DOHH2 (cell line): ENCODE measurements around the gene MEGF8.

Experiments
- H3F3A ChIP-seq: fragments of 200-600 bp; sonication (generic), shearing (Covaris generic); 2 replicates; pipeline ENCODE4 v1.6.0; 2016; ENCODE audit warnings: antibody characterized with exemption, mild to moderate bottlenecking; ENCODE audit not compliant: control insufficient read depth, insufficient read depth
- H3K27ac ChIP-seq: fragments of 200-600 bp; sonication (generic); 2 replicates; pipeline ENCODE4 v1.5.1; 2014; ENCODE audit warnings: low read depth, mild to moderate bottlenecking, low read length, moderate library complexity
- H3K27me3 ChIP-seq: fragments of 200-600 bp; sonication (generic); 2 replicates; pipeline ENCODE4 v1.6.1; 2014; ENCODE audit warnings: mild to moderate bottlenecking, low read length, mixed read lengths; ENCODE audit not compliant: control insufficient read depth
- H3K36me3 ChIP-seq: fragments of 200-600 bp; sonication (generic); 2 replicates; pipeline ENCODE4 v1.6.1; 2014; ENCODE audit warnings: mild to moderate bottlenecking, low read length, moderate library complexity, mixed read lengths; ENCODE audit not compliant: control insufficient read depth
- H3K4me1 ChIP-seq: fragments of 200-600 bp; sonication (generic); 2 replicates; pipeline ENCODE4 v1.6.1; 2014; ENCODE audit warnings: mild to moderate bottlenecking, low read length, mixed read lengths; ENCODE audit not compliant: control insufficient read depth
- H3K4me2 ChIP-seq: fragments of 200-600 bp; sonication (generic); 2 replicates; pipeline ENCODE4 v1.6.0; 2014; ENCODE audit warnings: mild to moderate bottlenecking, low read length, moderate library complexity
- H3K4me3 ChIP-seq: fragments of 200-600 bp; sonication (generic); 2 replicates; pipeline ENCODE4 v1.5.1; 2014; ENCODE audit warnings: mild to moderate bottlenecking, low read length, mixed read lengths
- H3K79me2 ChIP-seq: fragments of 200-600 bp; sonication (generic); 2 replicates; pipeline ENCODE4 v1.6.1; 2014; ENCODE audit warnings: mild to moderate bottlenecking, low read length, mixed read lengths; ENCODE audit not compliant: control insufficient read depth
- H3K9me2 ChIP-seq: fragments of 200-600 bp; sonication (generic); replicated peaks from 2 replicates; pipeline ENCODE4 v1.6.1; 2014; ENCODE audit warnings: mild to moderate bottlenecking, low read length, mixed read lengths; ENCODE audit not compliant: control insufficient read depth
- H3K9me3 ChIP-seq: fragments of 200-600 bp; sonication (generic); 2 replicates; pipeline ENCODE4 v1.6.1; 2014; ENCODE audit warnings: antibody characterized with exemption, low read length, mixed read lengths; ENCODE audit not compliant: control insufficient read depth, insufficient read depth
- H4K20me1 ChIP-seq: fragments of 200-600 bp; sonication (generic); 2 replicates; pipeline ENCODE4 v1.6.0; 2014; ENCODE audit warnings: low read depth, mild to moderate bottlenecking, antibody characterized with exemption, low read length, moderate library complexity; ENCODE audit not compliant: control insufficient read depth, insufficient read depth
- EZH2phosphoT487 ChIP-seq: fragments of 200-600 bp; sonication (generic); IDR thresholded peaks from 2 replicates; pipeline ENCODE4 v1.6.1; 2017; ENCODE audit warnings: borderline replicate concordance, mild to moderate bottlenecking, antibody characterized with exemption, low read length, moderate library complexity, mixed read lengths
- TF ChIP-seq, protein P1 (sequence below): fragments of 200-600 bp; sonication (generic); IDR thresholded peaks from one replicate; pipeline ENCODE4 v1.5.1; 2014; ENCODE audit warnings: antibody characterized with exemption, mild to moderate bottlenecking, low read depth, low read length; ENCODE audit not compliant: poor library complexity, severe bottlenecking

The MEGF8 gene

DNA sequence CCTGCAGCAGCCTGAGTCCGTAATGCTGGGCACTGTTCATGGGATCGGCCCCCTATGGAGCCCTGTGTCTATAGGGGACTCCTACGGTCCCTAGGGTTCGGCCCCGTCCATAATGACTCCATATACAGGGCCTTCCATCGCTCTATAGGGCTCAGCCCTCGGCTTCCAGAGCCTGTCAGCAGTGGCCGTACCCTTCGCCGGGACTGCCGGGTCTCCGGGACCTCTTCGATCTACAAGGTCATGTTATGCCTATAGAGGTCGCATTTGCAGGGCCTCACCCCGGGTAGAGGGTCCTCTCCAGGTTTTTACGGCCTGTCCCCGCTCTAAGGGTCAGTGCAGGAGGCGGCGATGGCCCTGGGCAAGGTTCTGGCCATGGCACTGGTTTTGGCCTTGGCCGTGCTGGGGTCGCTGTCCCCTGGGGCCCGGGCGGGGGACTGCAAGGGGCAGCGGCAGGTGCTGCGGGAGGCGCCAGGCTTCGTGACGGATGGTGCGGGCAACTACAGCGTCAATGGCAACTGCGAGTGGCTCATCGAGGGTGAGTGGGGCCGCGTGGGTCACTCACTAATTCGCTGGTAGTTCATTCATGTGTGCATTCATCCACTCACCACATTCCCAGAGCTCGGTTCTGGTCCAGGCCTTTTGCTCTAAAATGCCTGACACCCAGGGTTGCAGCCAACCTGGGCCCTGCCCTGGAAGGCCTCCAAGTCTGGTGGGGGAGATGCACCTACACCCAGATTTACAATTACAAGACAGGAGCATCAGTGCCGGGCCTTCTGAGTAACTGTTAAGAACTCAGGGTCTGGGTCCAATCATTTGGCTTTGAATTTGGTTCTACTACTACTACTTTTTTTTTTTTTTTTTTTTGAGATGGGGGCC, 699 bp downstream of the MEGF8 start:
- peak overlapping the region; percentile 93 for H3K4me3 ChIP-seq
- H3K4me2 ChIP-seq = peak overlapping the region; percentile 79
- H3K9me2 ChIP-seq = no peaks in the 10 kb centered on the region
- H3K79me2 ChIP-seq = peaks cover 50% of the 10 kb centered on the region
- peaks cover 3% of the 10 kb centered on the region; the same call in 1 of the 2 replicates for H3F3A ChIP-seq
- peak overlapping the region; percentile 42 for H3K27ac ChIP-seq
- H3K9me3 ChIP-seq = no peaks in the 10 kb centered on the region
- no peak for TF ChIP-seq EZH2phosphoT487
- TF ChIP-seq, protein P1, sequence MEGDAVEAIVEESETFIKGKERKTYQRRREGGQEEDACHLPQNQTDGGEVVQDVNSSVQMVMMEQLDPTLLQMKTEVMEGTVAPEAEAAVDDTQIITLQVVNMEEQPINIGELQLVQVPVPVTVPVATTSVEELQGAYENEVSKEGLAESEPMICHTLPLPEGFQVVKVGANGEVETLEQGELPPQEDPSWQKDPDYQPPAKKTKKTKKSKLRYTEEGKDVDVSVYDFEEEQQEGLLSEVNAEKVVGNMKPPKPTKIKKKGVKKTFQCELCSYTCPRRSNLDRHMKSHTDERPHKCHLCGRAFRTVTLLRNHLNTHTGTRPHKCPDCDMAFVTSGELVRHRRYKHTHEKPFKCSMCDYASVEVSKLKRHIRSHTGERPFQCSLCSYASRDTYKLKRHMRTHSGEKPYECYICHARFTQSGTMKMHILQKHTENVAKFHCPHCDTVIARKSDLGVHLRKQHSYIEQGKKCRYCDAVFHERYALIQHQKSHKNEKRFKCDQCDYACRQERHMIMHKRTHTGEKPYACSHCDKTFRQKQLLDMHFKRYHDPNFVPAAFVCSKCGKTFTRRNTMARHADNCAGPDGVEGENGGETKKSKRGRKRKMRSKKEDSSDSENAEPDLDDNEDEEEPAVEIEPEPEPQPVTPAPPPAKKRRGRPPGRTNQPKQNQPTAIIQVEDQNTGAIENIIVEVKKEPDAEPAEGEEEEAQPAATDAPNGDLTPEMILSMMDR = peak; percentile 56
- H3K27me3 ChIP-seq = no peaks in the 10 kb centered on the region
- H3K36me3 ChIP-seq = peaks cover 4% of the 10 kb centered on the region
- peaks cover 27% of the 10 kb centered on the region for H3K4me1 ChIP-seq
- H4K20me1 ChIP-seq = 0 out of 2 replicates have a peak, but pooled peaks cover 4% of the 10 kb centered on the region

DNA sequence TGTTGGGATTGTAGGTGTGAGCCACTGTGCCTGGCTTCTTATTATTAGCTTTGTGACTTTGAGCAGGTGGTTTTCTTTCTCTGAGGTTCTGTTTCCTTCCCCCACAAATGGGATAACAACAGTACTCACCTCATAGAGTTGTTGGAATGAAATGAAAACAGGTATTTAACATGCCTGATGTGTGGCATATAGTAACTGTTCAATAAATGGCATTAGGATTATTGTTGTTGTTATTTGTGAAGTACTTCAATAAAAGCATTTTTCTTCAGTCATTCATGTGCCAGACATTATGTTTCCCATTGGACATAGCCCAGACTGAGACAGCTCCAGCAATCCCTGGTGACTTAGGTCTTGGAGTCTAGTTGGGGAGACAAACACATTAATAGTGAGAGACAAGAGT, 1.5 kb downstream of the MEGF8 start:
- Histone ChIP-seq H3K9me3 (no peaks in the 10 kb centered on the region), H3K36me3 (peaks cover 4% of the 10 kb centered on the region), H3K9me2 (no peaks in the 10 kb centered on the region), H3K79me2 (peaks cover 50% of the 10 kb centered on the region), H3K27me3 (no peaks in the 10 kb centered on the region), H3F3A (peaks cover 3% of the 10 kb centered on the region; the same call in 1 of the 2 replicates), H4K20me1 (0 out of 2 replicates have a peak, but pooled peaks cover 4% of the 10 kb centered on the region), H3K4me1 (peaks cover 27% of the 10 kb centered on the region), H3K27ac (no peak overlapping the region), H3K4me2 (peak overlapping the region; percentile 79), H3K4me3 (peak overlapping the region; percentile 93)
- TF ChIP-seq EZH2phosphoT487 = no peak
- TF ChIP-seq, protein P1 = no peak

DNA sequence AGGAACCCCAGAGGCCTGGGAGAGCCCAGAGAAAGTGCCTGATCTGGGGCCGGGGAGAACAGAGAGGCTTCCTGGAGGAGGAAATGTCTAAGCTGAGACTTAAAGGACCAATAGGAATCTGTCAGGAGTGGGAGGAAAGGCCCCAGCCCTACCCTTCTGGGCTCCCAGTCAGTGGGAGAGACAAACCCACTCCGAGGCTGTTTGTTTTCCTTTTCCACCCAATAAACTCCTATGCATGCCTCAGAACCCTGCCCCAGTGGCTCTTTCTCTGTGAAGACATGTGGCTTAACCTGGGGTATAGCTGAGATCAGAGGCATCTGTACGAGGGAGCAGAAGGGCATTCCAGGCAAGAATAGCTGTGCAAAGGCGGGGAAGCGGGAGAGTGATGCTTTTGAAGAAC, 1.9 kb downstream of the MEGF8 start:
- Histone ChIP-seq H3K79me2 (peaks cover 50% of the 10 kb centered on the region), H3K36me3 (peaks cover 4% of the 10 kb centered on the region), H3K4me1 (peaks cover 27% of the 10 kb centered on the region), H3K9me3 (no peaks in the 10 kb centered on the region), H3K27ac (no peak overlapping the region), H4K20me1 (0 out of 2 replicates have a peak, but pooled peaks cover 4% of the 10 kb centered on the region), H3K4me2 (peak overlapping the region; percentile 79), H3F3A (peaks cover under 1% of the 10 kb centered on the region; the same call in 1 of the 2 replicates), H3K27me3 (no peaks in the 10 kb centered on the region), H3K9me2 (no peaks in the 10 kb centered on the region), H3K4me3 (no peak overlapping the region)
- TF ChIP-seq EZH2phosphoT487 = no peak
- TF ChIP-seq, protein P1 = no peak
